NB4 (cell line): Measurements from ENCODE around the gene GRIA1.

Experiments
- DNase-seq: peaks from one replicate; pipeline ENCODE4 v3.0.0; 2010; ENCODE audit warnings: low read depth
- H3K4me3 ChIP-seq: one replicate; pipeline ENCODE4 v1.5.1; 2011; ENCODE audit warnings: mild to moderate bottlenecking, low read depth, low read length, moderate library complexity
- CTCF ChIP-seq: IDR thresholded peaks from one replicate; pipeline ENCODE4 v1.5.1; 2012; ENCODE audit warnings: low read depth, low read length
- MAX ChIP-seq: IDR thresholded peaks from 2 replicates; pipeline ENCODE4 v1.6.1; 2011; ENCODE audit warnings: low read depth, low read length
- MYC ChIP-seq: IDR thresholded peaks from 2 replicates; pipeline ENCODE4 v1.6.1; 2011; ENCODE audit warnings: low read depth, low read length
- POLR2A ChIP-seq: IDR thresholded peaks from 2 replicates; pipeline ENCODE4 v1.6.1; 2011; ENCODE audit warnings: mild to moderate bottlenecking; ENCODE audit not compliant: insufficient read length; ENCODE audit errors: extremely low read depth

GRIA1 gene

GRCh38 chr5:153601377-153601776 lies 110.9 kb downstream of the GRIA1 start:
- no peak for DNase-seq
- no peak overlapping the region for H3K4me3 ChIP-seq
- TF ChIP-seq CTCF = no peak
- TF ChIP-seq MYC = no peak
- no peak for TF ChIP-seq MAX
- TF ChIP-seq POLR2A = no peak

- DNase-seq = no peak
- H3K4me3 ChIP-seq = no peak overlapping the region
- TF ChIP-seq MYC (no peak), CTCF (no peak), MAX (no peak), POLR2A (no peak)
Measured at GRCh38 chr5:153605386-153605785, 114.9 kb downstream of the GRIA1 start.

- no peak for DNase-seq
- TF ChIP-seq MYC = no peak
- TF ChIP-seq MAX = no peak
- TF ChIP-seq CTCF = no peak
- TF ChIP-seq POLR2A = no peak
Measured at GRCh38 chr5:153610009-153610408, 119.5 kb downstream of the GRIA1 start.

GRCh38 chr5:153610811-153611210 lies 120.3 kb downstream of the GRIA1 start:
- H3K4me3 ChIP-seq = no peak overlapping the region
- no peak for DNase-seq
- no peak for TF ChIP-seq CTCF
- no peak for TF ChIP-seq POLR2A
- TF ChIP-seq MAX = no peak
- TF ChIP-seq MYC = no peak

More at GRCh38 chr5:153610009-153610408, 119.5 kb downstream of the GRIA1 start:
- no peak overlapping the region for H3K4me3 ChIP-seq

- no peak for TF ChIP-seq MAX
- TF ChIP-seq CTCF = no peak
- TF ChIP-seq MYC = no peak
- TF ChIP-seq POLR2A = no peak
- DNase-seq = no peak
- H3K4me3 ChIP-seq = no peak overlapping the region
Measured at GRCh38 chr5:153613144-153613543, 122.7 kb downstream of the GRIA1 start.

GRCh38 chr5:153613672-153614071 lies 123.2 kb downstream of the GRIA1 start:
- no peak for DNase-seq
- H3K4me3 ChIP-seq = no peak overlapping the region
- TF ChIP-seq CTCF = no peak
- no peak for TF ChIP-seq POLR2A
- TF ChIP-seq MYC = no peak
